K562 (cell line): ENCODE results near the gene HMX3. TPM values are rescaled to one million over a fixed set of nuclear protein-coding genes. Genes with fewer than 3 reads are reported as not detected.

ENCODE experiments used
- ATF1 ChIP-seq, 2 experiments: fragments of 450-650 bp in 1 of 2; IDR thresholded peaks; 2 replicates each; pipeline ENCODE4 v1.6.1; 2016; ENCODE audit warnings: missing compliant biosample characterization in 1 of 2, missing genetic modification characterization in 1 of 2
- ELF2 ChIP-seq: fragments of 250-450 bp; sonication (Bioruptor Pico); IDR thresholded peaks from 2 replicates; pipeline ENCODE4 v1.5.0; 2021; ENCODE audit warnings: mild to moderate bottlenecking
- ETV1 ChIP-seq: fragments of 450-650 bp; conservative IDR thresholded peaks from 2 replicates; pipeline ENCODE4 v1.6.1; 2016; ENCODE audit warnings: missing genetic modification characterization, control low read depth, low read depth, missing compliant biosample characterization
- KLF13 ChIP-seq: fragments of 450-650 bp; IDR thresholded peaks from 2 replicates; pipeline ENCODE4 v1.6.1; 2016; ENCODE audit warnings: missing genetic modification characterization, low read depth, mild to moderate bottlenecking, missing compliant biosample characterization, moderate library complexity, borderline replicate concordance
- NUFIP1 ChIP-seq: fragments of 450-650 bp; IDR thresholded peaks from 2 replicates; pipeline ENCODE4 v1.6.1; 2018; ENCODE audit not compliant: partially characterized antibody
- RFX7 ChIP-seq: fragments of 250-450 bp; sonication (Bioruptor Pico); IDR thresholded peaks from 2 replicates; pipeline ENCODE4 v1.5.1; 2021; ENCODE audit warnings: mild to moderate bottlenecking
- RHOXF2B ChIP-seq: fragments of 250-450 bp; sonication (Bioruptor Pico); conservative IDR thresholded peaks from 2 replicates; pipeline ENCODE4 v1.5.1; 2021
- SIN3B ChIP-seq: fragments of 450-650 bp; IDR thresholded peaks from 2 replicates; pipeline ENCODE4 v1.6.1; 2017; ENCODE audit warnings: low read depth, mild to moderate bottlenecking, moderate library complexity
- SLC30A9 ChIP-seq: fragments of 250-450 bp; sonication (Bioruptor Pico); IDR thresholded peaks from 2 replicates; pipeline ENCODE4 v1.8.0; 2022; ENCODE audit warnings: mild to moderate bottlenecking, moderate library complexity
- STAT5A ChIP-seq: IDR thresholded peaks from 2 replicates; pipeline ENCODE4 v1.6.1; 2012; ENCODE audit warnings: low read length, inconsistent platforms, borderline replicate concordance
- TBP ChIP-seq: optimal IDR thresholded peaks from 2 replicates; pipeline ENCODE3; 2011; ENCODE audit warnings: low read depth, low read length, improper control_type of control experiment
- ZNF318 ChIP-seq, 2 experiments: fragments of 450-650 bp; IDR thresholded peaks; 2 replicates each; pipeline ENCODE4 v1.6.1; 2016; ENCODE audit warnings: mild to moderate bottlenecking in 2 of 2, borderline replicate concordance in 1 of 2, low read depth in 1 of 2, moderate library complexity in 1 of 2
- ZZZ3 ChIP-seq: fragments of 450-650 bp; IDR thresholded peaks from 2 replicates; pipeline ENCODE4 v1.6.1; 2016; ENCODE audit warnings: antibody characterized with exemption, mild to moderate bottlenecking, moderate library complexity
- polyA plus RNA-seq, 8 experiments: library from polyadenylated mRNA; depleted of rRNA in 4 of 8; stranded (reverse) in 5 of 8; unstranded in 3 of 8; fragments of >200 nt; fragmentation: Nextera tagmentation in 2 of 8; fragmentation: Illumina TruSeq in 1 of 8; extraction: Ambion mirVana in 2 of 8; extraction: Trizol in 1 of 8; gene quantifications; 2 replicates each; pipeline versions ENCODE4 v1.2.1 to v1.2.3, GENCODE V29; 2011 to 2014; ENCODE audit warnings: inconsistent platforms in 1 of 8, missing spikeins in 1 of 8
- total RNA-seq, 7 experiments: library from RNA; depleted of rRNA in 6 of 7; stranded (reverse); fragments of >200 nt in 6 of 7; fragmentation: Illumina TruSeq in 2 of 7; extraction: Trizol in 2 of 7; gene quantifications; 2 replicates each; pipeline versions ENCODE4 v1.2.1 to v1.2.3, GENCODE V29; 2011 to 2021; ENCODE audit warnings: low replicate concordance in 1 of 7
- TF ChIP-seq, protein P1 (sequence below): sonication (generic); formaldehyde crosslinking; IDR thresholded peaks from 2 replicates; pipeline ENCODE4 v1.8.0; 2022; ENCODE audit warnings: mild to moderate bottlenecking, low read depth, missing genetic modification reagents

Gene HMX3
- total and polyA plus RNA-seq, 9 of the 15 experiments (the other 6 are each of a cell fraction or from before 2014, with no cell fraction given): 0.55 to 43.5 (median 7.4) TPM; not detected in 2

GRCh38 chr10:123134915-123135414 is 805 bp upstream of the HMX3 start (continued):
- TF ChIP-seq, protein P1, sequence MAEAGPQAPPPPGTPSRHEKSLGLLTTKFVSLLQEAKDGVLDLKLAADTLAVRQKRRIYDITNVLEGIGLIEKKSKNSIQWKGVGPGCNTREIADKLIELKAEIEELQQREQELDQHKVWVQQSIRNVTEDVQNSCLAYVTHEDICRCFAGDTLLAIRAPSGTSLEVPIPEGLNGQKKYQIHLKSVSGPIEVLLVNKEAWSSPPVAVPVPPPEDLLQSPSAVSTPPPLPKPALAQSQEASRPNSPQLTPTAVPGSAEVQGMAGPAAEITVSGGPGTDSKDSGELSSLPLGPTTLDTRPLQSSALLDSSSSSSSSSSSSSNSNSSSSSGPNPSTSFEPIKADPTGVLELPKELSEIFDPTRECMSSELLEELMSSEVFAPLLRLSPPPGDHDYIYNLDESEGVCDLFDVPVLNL: peak; percentile 87
- no peak for TF ChIP-seq ZNF318 (IDR thresholded peaks at IDR 0.05; ENCODE audit: borderline replicate concordance in 1 of 2, low read depth in 1 of 2)
- TF ChIP-seq SIN3B: 0 out of 2 replicates have a peak, but pooled peaks have one; percentile 42
- peak; percentile 71 for TF ChIP-seq TBP
- peak; percentile 77 for TF ChIP-seq STAT5A
- TF ChIP-seq ZZZ3: no peak
- no peak for TF ChIP-seq ELF2 (CRISPR knock-in tag)
- TF ChIP-seq RHOXF2B (CRISPR knock-in tag): no peak
- no peak for TF ChIP-seq ATF1 (CRISPR knock-in tag; IDR thresholded peaks at IDR 0.05)
- TF ChIP-seq ATF1 (tag; IDR thresholded peaks at IDR 0.05): peak; percentile 72
- TF ChIP-seq SLC30A9 (CRISPR knock-in tag): no peak
- TF ChIP-seq ETV1 (tag): 0 out of 2 replicates have a peak, but pooled peaks have one; percentile 17
- TF ChIP-seq KLF13 (tag): peak; percentile 83
- no peak for TF ChIP-seq NUFIP1
- no peak for TF ChIP-seq RFX7
